Measurements from ENCODE around the gene RRAGC. TPM values are rescaled to one million over a fixed set of nuclear protein-coding genes. Genes with fewer than 3 reads are reported as not detected.
"Not testable (repeated sequence)": the region's sequence is repeated elsewhere in the genome, so short reads cannot be mapped to it uniquely, and the experiment has no call there.

The RRAGC gene
- polyA plus RNA-seq, 2 donors = 7.7 to 18.4 TPM

DNA sequence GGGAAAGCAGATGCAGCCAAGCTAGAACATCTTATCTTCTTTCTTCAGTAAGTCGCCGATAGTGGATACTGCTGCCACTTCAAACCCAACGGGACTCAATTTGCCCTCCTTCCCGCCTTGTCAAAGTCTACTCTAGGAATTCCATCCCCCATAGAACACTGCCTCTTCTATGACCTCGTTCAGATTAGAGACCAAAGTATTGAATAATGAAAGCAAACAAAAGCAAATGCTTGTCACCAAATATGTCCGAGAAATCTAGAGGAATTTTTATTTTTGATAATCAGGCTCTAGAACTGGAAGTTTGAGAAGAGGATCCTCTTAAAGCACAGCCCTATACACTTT, 853 bp upstream of the RRAGC start:
- Histone ChIP-seq H3K4me3 (ENCODE audit: low read depth in 1 of 2, low read length in 2 of 2) (peak overlapping the region; percentile 60 to 68), H3K36me3 (ENCODE audit: control insufficient read depth in 2 of 2, insufficient read depth in 2 of 2, low read length in 1 of 2) (peaks cover 2 to 3% of the 10 kb centered on the region in 2 donors), H3K9me3 (ENCODE audit: control insufficient read depth in 2 of 2, insufficient read depth in 1 of 2, low read depth in 1 of 2, low read length in 1 of 2) (no peaks in the 10 kb centered on the region), H3K27ac (ENCODE audit: low read depth in 2 of 2, low read length in 1 of 2) (peak overlapping the region in 1 of 2 donors; percentile 78), H3K27me3 (ENCODE audit: control insufficient read depth in 1 of 2, insufficient read depth in 2 of 2, low read length in 2 of 2) (no peaks in the 10 kb centered on the region), H3K4me1 (ENCODE audit: control insufficient read depth in 2 of 2, insufficient read depth in 2 of 2, low read length in 1 of 2) (peaks cover 0 to 3% of the 10 kb centered on the region in 2 donors)
- WGBS, 2 donors = 7 to 8% methylated on average over 6 of the region's 6 CpGs

DNA sequence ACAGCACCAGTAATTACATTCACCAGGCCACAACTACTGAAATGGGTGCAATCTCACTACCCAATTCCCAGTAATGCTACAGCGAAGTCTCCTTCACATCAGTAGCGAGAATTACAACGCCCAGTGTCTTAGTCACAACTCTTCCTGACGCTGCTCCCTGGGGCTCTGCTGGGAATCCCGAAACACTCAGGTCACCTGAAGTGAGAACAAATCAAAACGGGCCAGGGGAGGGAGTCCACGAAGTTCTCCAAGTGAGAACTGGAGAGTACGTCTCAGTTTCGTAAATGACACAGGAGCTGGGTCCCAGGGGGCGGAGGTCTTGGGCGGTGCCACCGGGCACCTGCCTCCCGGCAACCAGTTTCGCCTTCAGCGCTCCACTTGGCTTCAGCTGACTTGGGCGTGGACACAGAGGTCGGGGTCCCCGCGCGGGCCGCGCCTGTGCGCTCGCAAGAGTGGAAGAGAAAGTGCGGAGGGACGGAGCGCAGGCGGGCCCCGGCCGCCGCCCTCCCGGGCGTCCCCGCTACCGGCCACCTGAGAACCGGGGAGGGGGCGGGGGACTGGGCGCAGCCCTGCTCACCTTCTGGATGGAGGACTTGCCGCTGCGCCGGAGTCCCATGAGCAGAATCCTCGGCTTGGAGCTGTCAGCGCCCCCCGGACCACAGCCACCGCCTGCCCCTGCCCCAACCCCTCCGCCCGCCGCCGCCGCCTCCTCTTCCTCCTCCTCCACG, 575 bp downstream of the RRAGC start:
- Histone ChIP-seq H3K36me3 (ENCODE audit: control insufficient read depth in 2 of 2, insufficient read depth in 2 of 2, low read length in 1 of 2) (peaks cover 2 to 6% of the 10 kb centered on the region in 2 donors), H3K27me3 (ENCODE audit: control insufficient read depth in 1 of 2, insufficient read depth in 2 of 2, low read length in 2 of 2) (no peaks in the 10 kb centered on the region), H3K27ac (ENCODE audit: low read depth in 2 of 2, low read length in 1 of 2) (peak overlapping the region; percentile 97 to 98), H3K9me3 (ENCODE audit: control insufficient read depth in 2 of 2, insufficient read depth in 1 of 2, low read depth in 1 of 2, low read length in 1 of 2) (no peaks in the 10 kb centered on the region), H3K4me3 (ENCODE audit: low read depth in 1 of 2, low read length in 2 of 2) (peak overlapping the region; percentile 68 to 85), H3K4me1 (ENCODE audit: control insufficient read depth in 2 of 2, insufficient read depth in 2 of 2, low read length in 1 of 2) (peaks cover 0 to 3% of the 10 kb centered on the region in 2 donors)
- WGBS, 2 donors = 0 to 1% methylated on average over 27 to 51 of the region's 51 CpGs

DNA sequence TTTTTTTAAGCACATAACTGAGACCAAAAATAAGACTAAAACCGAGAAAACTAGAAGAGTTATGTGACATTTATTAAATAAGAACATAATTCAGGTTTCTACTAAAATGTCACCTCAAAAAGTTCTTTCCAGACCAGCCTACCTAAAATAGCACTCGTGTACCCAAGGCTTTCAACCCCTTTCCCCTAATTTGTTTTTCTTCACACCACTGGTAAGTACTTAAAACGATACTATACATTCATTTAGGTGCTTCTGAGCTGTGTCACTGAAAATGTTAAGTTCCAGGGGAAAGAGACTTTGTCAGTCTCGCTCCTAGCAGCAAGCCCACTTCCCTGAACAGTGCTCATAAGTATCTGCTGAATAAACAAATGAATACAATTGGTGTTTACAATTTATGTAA, 6.8 kb downstream of the RRAGC start:
- Histone ChIP-seq H3K27ac (ENCODE audit: low read depth in 2 of 2, low read length in 1 of 2) (no peak overlapping the region), H3K4me3 (ENCODE audit: low read depth in 1 of 2, low read length in 2 of 2) (no peak overlapping the region), H3K36me3 (ENCODE audit: control insufficient read depth in 2 of 2, insufficient read depth in 2 of 2, low read length in 1 of 2) (peaks cover 6 to 8% of the 10 kb centered on the region in 2 donors), H3K27me3 (ENCODE audit: control insufficient read depth in 1 of 2, insufficient read depth in 2 of 2, low read length in 2 of 2) (no peaks in the 10 kb centered on the region), H3K4me1 (ENCODE audit: control insufficient read depth in 2 of 2, insufficient read depth in 2 of 2, low read length in 1 of 2) (no peaks in the 10 kb centered on the region), H3K9me3 (ENCODE audit: control insufficient read depth in 2 of 2, insufficient read depth in 1 of 2, low read depth in 1 of 2, low read length in 1 of 2) (no peaks in the 10 kb centered on the region)
- 78% methylated on average over 4 of the region's 4 CpGs for WGBS, 2 donors

DNA sequence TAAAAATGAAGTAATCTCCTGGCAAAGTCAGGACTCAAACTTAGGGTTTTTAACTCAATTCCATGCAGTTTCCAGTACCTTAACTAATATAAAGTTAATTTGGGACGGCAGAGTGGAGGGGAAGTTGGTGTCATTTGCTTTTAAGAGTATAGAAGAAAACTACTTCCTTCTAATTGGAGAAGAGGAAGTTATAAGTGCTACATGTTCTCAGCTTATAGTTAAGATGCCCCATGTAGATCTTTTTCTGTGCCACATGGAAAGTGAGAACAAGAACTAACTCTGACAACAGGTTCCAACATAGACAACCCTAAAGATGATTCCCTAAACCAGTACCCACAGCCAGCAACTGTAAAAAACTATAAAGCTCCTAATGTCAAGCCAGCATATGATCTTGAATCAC, 11.5 kb downstream of the RRAGC start:
- Histone ChIP-seq H3K4me1 (ENCODE audit: control insufficient read depth in 2 of 2, insufficient read depth in 2 of 2, low read length in 1 of 2) (no peaks in the 10 kb centered on the region), H3K36me3 (ENCODE audit: control insufficient read depth in 2 of 2, insufficient read depth in 2 of 2, low read length in 1 of 2) (peaks cover 3 to 8% of the 10 kb centered on the region in 2 donors), H3K27me3 (ENCODE audit: control insufficient read depth in 1 of 2, insufficient read depth in 2 of 2, low read length in 2 of 2) (no peaks in the 10 kb centered on the region), H3K4me3 (ENCODE audit: low read depth in 1 of 2, low read length in 2 of 2) (no peak overlapping the region), H3K27ac (ENCODE audit: low read depth in 2 of 2, low read length in 1 of 2) (no peak overlapping the region), H3K9me3 (ENCODE audit: control insufficient read depth in 2 of 2, insufficient read depth in 1 of 2, low read depth in 1 of 2, low read length in 1 of 2) (no peaks in the 10 kb centered on the region)
- WGBS, 2 donors = 78 to 87% methylated on average over 1 of the region's 1 CpG

DNA sequence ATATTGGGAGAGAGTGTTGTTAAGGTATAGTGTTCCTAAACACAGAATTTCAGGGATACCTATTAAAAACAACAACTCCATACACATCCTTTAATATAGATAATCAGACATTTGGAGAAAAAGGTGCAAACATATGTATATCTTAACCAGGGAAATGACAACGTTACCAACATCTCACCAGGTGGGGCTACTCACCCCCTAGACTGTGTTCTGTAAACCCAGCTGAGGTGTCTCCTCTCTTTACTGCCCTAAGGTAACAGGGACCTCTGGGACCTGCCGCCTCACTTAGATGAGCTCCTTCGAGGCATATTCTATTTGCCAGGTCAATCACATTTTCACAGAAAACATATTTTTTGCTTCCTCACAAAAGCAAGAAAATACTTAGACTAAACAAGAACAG, 13.4 kb downstream of the RRAGC start:
- no peaks in the 10 kb centered on the region for H3K9me3 ChIP-seq (ENCODE audit: control insufficient read depth in 2 of 2, insufficient read depth in 1 of 2, low read depth in 1 of 2, low read length in 1 of 2)
- no peak overlapping the region for H3K27ac ChIP-seq (ENCODE audit: low read depth in 2 of 2, low read length in 1 of 2)
- H3K27me3 ChIP-seq (ENCODE audit: control insufficient read depth in 1 of 2, insufficient read depth in 2 of 2, low read length in 2 of 2) = no peaks in the 10 kb centered on the region
- WGBS, 2 donors = 90 to 96% methylated on average over 3 of the region's 3 CpGs
- no peak overlapping the region for H3K4me3 ChIP-seq (ENCODE audit: low read depth in 1 of 2, low read length in 2 of 2)
- no peaks in the 10 kb centered on the region for H3K4me1 ChIP-seq (ENCODE audit: control insufficient read depth in 2 of 2, insufficient read depth in 2 of 2, low read length in 1 of 2)
- peaks cover 3 to 5% of the 10 kb centered on the region in 2 donors for H3K36me3 ChIP-seq (ENCODE audit: control insufficient read depth in 2 of 2, insufficient read depth in 2 of 2, low read length in 1 of 2)

DNA sequence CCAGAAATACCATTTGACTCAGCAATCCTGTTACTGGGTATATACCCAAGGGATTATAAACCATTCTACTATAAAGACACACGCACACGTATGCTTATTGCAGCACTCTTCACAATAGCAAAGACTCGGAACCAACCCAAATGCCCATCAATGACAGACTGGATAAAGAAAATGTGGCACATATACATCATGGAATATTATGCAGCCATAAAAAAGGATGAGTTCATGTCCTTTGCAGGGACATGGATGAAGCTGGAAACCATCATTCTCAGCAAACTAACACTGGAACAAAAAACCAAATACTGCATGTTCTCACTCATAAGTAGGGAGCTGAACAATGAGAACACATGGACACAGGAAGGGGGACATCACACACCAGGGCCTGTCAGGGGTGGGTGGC, 14.5 kb downstream of the RRAGC start:
- not testable (repeated sequence) for H3K9me3 ChIP-seq (ENCODE audit: control insufficient read depth in 2 of 2, insufficient read depth in 1 of 2, low read depth in 1 of 2, low read length in 1 of 2); H3K4me3 ChIP-seq (ENCODE audit: low read depth in 1 of 2, low read length in 2 of 2); H3K27me3 ChIP-seq (ENCODE audit: control insufficient read depth in 1 of 2, insufficient read depth in 2 of 2, low read length in 2 of 2); H3K4me1 ChIP-seq (ENCODE audit: control insufficient read depth in 2 of 2, insufficient read depth in 2 of 2, low read length in 1 of 2); H3K27ac ChIP-seq (ENCODE audit: low read depth in 2 of 2, low read length in 1 of 2); H3K36me3 ChIP-seq (ENCODE audit: control insufficient read depth in 2 of 2, insufficient read depth in 2 of 2, low read length in 1 of 2)
- WGBS, 2 donors = 96 to 97% methylated on average over 3 of the region's 3 CpGs

DNA sequence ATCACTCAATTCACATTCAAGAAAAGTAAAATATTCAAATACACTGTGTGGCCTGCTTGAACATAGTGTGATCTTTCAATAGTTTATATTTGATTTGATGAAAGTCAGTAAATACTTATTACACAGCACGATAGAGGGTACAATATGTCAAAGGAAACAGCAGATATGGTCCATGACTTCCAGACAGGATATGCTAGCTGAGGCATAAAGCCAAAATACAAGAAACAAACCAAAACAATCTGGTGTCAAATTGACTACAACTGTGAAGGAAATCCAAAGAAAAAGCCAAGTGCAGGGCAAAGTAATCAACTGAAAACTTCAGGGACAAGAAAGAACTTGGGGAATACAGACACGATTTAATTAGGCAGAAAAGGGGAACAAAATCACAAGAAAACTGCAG, 19.3 kb downstream of the RRAGC start:
- no peaks in the 10 kb centered on the region for H3K27me3 ChIP-seq (ENCODE audit: control insufficient read depth in 1 of 2, insufficient read depth in 2 of 2, low read length in 2 of 2)
- no peak overlapping the region for H3K27ac ChIP-seq (ENCODE audit: low read depth in 2 of 2, low read length in 1 of 2)
- H3K4me3 ChIP-seq (ENCODE audit: low read depth in 1 of 2, low read length in 2 of 2) = no peak overlapping the region
- H3K9me3 ChIP-seq (ENCODE audit: control insufficient read depth in 2 of 2, insufficient read depth in 1 of 2, low read depth in 1 of 2, low read length in 1 of 2) = no peaks in the 10 kb centered on the region
- no peaks in the 10 kb centered on the region for H3K4me1 ChIP-seq (ENCODE audit: control insufficient read depth in 2 of 2, insufficient read depth in 2 of 2, low read length in 1 of 2)
- peaks cover 6 to 11% of the 10 kb centered on the region in 2 donors for H3K36me3 ChIP-seq (ENCODE audit: control insufficient read depth in 2 of 2, insufficient read depth in 2 of 2, low read length in 1 of 2)
- WGBS, 2 donors = 60 to 69% methylated on average over 2 of the region's 2 CpGs

DNA sequence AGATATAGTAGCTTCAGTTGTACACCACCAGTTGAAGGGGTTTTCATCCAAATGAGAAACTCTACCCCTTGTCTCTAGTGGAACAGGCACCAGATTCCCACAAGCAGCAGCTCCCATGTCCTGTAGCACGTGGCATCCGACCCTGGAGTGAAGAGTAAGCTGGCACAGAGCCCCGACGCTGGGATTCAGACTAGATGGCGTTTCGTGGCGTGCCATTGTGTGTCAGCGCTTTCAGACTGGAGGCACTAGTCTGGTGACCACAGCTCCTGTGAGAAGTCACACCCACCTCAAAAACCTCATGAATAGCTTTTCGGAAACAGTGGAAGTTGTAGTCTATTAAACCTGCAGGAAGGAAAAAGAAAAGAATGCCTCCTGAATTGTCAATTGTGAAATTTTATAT, 20.2 kb downstream of the RRAGC start:
- no peak overlapping the region for H3K4me3 ChIP-seq (ENCODE audit: low read depth in 1 of 2, low read length in 2 of 2)
- H3K4me1 ChIP-seq (ENCODE audit: control insufficient read depth in 2 of 2, insufficient read depth in 2 of 2, low read length in 1 of 2) = no peaks in the 10 kb centered on the region
- 76 to 78% methylated on average over 9 of the region's 9 CpGs for WGBS, 2 donors
- no peaks in the 10 kb centered on the region for H3K27me3 ChIP-seq (ENCODE audit: control insufficient read depth in 1 of 2, insufficient read depth in 2 of 2, low read length in 2 of 2)
- peaks cover 6 to 11% of the 10 kb centered on the region in 2 donors for H3K36me3 ChIP-seq (ENCODE audit: control insufficient read depth in 2 of 2, insufficient read depth in 2 of 2, low read length in 1 of 2)
- H3K9me3 ChIP-seq (ENCODE audit: control insufficient read depth in 2 of 2, insufficient read depth in 1 of 2, low read depth in 1 of 2, low read length in 1 of 2) = no peaks in the 10 kb centered on the region
- H3K27ac ChIP-seq (ENCODE audit: low read depth in 2 of 2, low read length in 1 of 2) = no peak overlapping the region

DNA sequence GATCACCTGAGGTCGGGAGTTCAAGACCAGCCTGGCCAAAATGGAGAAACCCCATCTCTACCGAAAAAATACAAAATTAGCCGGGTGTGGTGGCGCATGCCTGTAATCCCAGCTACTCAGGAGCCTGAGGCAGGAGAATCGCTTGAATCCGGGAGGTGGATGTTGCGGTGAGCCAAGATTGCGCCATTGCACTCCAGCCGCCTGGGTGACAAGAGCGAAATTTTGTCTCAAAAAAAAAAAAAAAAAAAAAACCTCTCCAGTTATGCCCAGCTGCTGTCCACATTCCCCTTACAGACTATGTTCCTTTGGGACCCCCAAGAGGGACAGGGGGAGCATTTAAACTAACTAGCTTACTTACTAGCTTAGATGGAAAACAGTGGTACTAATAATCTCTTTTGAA, 23.3 kb downstream of the RRAGC start:
- H3K9me3 ChIP-seq (ENCODE audit: control insufficient read depth in 2 of 2, insufficient read depth in 1 of 2, low read depth in 1 of 2, low read length in 1 of 2); H3K27ac ChIP-seq (ENCODE audit: low read depth in 2 of 2, low read length in 1 of 2); H3K4me1 ChIP-seq (ENCODE audit: control insufficient read depth in 2 of 2, insufficient read depth in 2 of 2, low read length in 1 of 2); H3K4me3 ChIP-seq (ENCODE audit: low read depth in 1 of 2, low read length in 2 of 2); H3K27me3 ChIP-seq (ENCODE audit: control insufficient read depth in 1 of 2, insufficient read depth in 2 of 2, low read length in 2 of 2): not testable (repeated sequence)
- 78 to 83% methylated on average over 10 of the region's 10 CpGs for WGBS, 2 donors
- peaks cover 6 to 11% of the 10 kb centered on the region in 2 donors for H3K36me3 ChIP-seq (ENCODE audit: control insufficient read depth in 2 of 2, insufficient read depth in 2 of 2, low read length in 1 of 2)

All from esophagus (tissue), 2 donors.